Osteocyte (in vitro differentiated cells): ENCODE data around the gene PLA2R1. TPM values are rescaled to one million over a fixed set of nuclear protein-coding genes. Genes with fewer than 3 reads are reported as not detected.

Source experiments
- DNase-seq: peaks from one replicate; pipeline ENCODE4 v3.0.0; 2021; ENCODE audit warnings: mixed read lengths; ENCODE audit not compliant: unreplicated experiment; ENCODE audit errors: extremely low spot score
- H3K27ac Mint-ChIP-seq: one replicate; pipeline ENCODE4 v1.8.0; 2021; ENCODE audit warnings: mild to moderate bottlenecking, mixed read lengths; ENCODE audit not compliant: unreplicated experiment
- H3K27me3 Mint-ChIP-seq: one replicate; pipeline ENCODE4 v1.8.0; 2021; ENCODE audit warnings: mixed read lengths; ENCODE audit not compliant: unreplicated experiment
- H3K36me3 Mint-ChIP-seq: one replicate; pipeline ENCODE4 v1.8.0; 2021; ENCODE audit warnings: mixed read lengths; ENCODE audit not compliant: unreplicated experiment
- H3K4me1 Mint-ChIP-seq: one replicate; pipeline ENCODE4 v1.8.0; 2021; ENCODE audit warnings: mixed read lengths; ENCODE audit not compliant: unreplicated experiment
- H3K4me3 Mint-ChIP-seq: one replicate; pipeline ENCODE4 v1.8.0; 2021; ENCODE audit warnings: mild to moderate bottlenecking, moderate library complexity, mixed read lengths; ENCODE audit not compliant: unreplicated experiment
- H3K9me3 Mint-ChIP-seq: one replicate; pipeline ENCODE4 v1.8.0; 2021; ENCODE audit warnings: mixed read lengths; ENCODE audit not compliant: unreplicated experiment
- total RNA-seq: library from RNA; stranded (reverse); gene quantifications from 2 replicates; pipeline ENCODE4 v1.2.1, GENCODE V29; 2021
- TF ChIP-seq, protein P1 (sequence below): fragments of 200-600 bp; sonication (generic); IDR thresholded peaks from 2 replicates; pipeline ENCODE4 v1.5.0; 2021; ENCODE audit warnings: antibody characterized with exemption, mild to moderate bottlenecking, moderate library complexity

PLA2R1 gene
- total RNA-seq, 1 donor from 2014 or later: 78.9 TPM

DNA sequence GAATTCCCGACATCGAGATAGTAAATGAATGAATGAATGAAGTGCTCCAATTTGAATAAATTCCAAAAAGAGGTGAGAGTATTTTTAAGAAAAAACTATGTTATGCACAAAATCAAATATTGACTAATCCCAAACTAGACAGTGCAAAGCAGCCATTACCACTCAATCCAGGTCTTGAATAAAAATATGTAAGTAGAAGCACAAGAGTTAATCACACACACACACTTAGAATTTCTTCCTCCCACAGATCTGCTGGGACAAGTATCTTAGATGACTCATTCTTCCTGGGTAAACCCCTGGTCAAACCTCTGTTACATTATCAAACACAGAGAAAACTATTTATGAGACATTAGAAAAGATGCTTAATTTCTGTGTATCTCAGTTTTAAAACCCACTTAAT, 102.0 kb downstream of the PLA2R1 start:
- TF ChIP-seq, protein P1, sequence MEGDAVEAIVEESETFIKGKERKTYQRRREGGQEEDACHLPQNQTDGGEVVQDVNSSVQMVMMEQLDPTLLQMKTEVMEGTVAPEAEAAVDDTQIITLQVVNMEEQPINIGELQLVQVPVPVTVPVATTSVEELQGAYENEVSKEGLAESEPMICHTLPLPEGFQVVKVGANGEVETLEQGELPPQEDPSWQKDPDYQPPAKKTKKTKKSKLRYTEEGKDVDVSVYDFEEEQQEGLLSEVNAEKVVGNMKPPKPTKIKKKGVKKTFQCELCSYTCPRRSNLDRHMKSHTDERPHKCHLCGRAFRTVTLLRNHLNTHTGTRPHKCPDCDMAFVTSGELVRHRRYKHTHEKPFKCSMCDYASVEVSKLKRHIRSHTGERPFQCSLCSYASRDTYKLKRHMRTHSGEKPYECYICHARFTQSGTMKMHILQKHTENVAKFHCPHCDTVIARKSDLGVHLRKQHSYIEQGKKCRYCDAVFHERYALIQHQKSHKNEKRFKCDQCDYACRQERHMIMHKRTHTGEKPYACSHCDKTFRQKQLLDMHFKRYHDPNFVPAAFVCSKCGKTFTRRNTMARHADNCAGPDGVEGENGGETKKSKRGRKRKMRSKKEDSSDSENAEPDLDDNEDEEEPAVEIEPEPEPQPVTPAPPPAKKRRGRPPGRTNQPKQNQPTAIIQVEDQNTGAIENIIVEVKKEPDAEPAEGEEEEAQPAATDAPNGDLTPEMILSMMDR: no peak
- no peak for DNase-seq
- H3K27ac Mint-ChIP-seq: peak overlapping the region; percentile 78
- peaks cover 63% of the 10 kb centered on the region for H3K36me3 Mint-ChIP-seq
- no peaks in the 10 kb centered on the region for H3K27me3 Mint-ChIP-seq
- H3K4me3 Mint-ChIP-seq: no peak overlapping the region
- H3K4me1 Mint-ChIP-seq: peaks cover 24% of the 10 kb centered on the region
- H3K9me3 Mint-ChIP-seq: peaks cover 5% of the 10 kb centered on the region

DNA sequence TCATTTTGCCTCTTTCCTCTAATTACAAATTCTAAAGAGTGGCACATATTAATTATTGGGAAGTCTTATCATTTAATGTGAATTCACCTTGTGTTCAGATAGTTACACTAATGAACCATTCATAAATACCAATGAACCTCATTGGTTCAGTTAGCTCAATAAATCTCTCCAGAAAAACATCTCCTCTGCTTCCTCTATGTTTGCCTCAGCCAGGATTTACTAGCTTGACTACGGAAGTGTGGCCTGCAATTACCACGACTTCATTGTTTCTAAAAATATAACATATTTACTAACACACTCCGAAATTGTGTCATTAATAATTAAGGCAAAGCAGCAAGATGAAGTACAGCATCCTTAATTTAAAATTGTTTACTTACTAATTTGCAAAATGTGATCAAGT, 103.3 kb downstream of the PLA2R1 start:
- H3K4me3 Mint-ChIP-seq: no peak overlapping the region
- DNase-seq: no peak
- peaks cover 5% of the 10 kb centered on the region for H3K9me3 Mint-ChIP-seq
- no peaks in the 10 kb centered on the region for H3K27me3 Mint-ChIP-seq
- peaks cover 60% of the 10 kb centered on the region for H3K36me3 Mint-ChIP-seq
- peaks cover 24% of the 10 kb centered on the region for H3K4me1 Mint-ChIP-seq
- TF ChIP-seq, protein P1: no peak
- H3K27ac Mint-ChIP-seq: no peak overlapping the region

DNA sequence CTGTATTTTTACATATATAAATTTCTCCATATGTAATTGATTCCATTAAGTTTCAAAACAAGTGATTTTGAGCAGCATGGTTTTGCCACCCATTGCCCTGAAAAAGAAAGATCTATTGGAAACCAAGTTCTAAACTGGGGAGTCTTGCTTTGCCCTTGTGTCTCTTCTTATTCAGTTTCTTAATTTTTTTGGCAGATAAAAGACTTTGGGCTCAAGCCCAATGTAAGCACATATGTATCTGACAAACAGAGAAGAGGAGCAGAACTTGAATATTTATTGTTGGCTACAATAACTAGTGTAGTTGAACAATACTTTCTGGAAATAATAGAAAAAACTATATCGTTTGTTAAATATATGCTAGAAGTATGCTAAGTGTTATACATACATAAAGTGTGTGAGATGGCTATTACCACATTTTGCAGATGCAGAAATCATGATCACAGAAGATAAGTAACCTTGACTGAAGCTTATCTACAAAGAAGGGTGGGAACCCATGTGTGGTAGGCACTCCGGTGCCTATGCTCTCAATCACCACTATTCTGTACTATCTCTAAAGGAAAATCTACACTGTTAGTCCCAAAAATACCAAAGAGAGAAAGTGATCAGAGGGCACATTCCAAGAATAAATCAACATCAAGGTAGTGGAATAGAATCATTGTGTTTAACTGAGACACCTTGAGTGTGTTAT, 109.1 kb downstream of the PLA2R1 start:
- Mint-ChIP-seq H3K36me3 (peaks cover 62% of the 10 kb centered on the region), H3K27me3 (no peaks in the 10 kb centered on the region)
- TF ChIP-seq, protein P1: no peak

DNA sequence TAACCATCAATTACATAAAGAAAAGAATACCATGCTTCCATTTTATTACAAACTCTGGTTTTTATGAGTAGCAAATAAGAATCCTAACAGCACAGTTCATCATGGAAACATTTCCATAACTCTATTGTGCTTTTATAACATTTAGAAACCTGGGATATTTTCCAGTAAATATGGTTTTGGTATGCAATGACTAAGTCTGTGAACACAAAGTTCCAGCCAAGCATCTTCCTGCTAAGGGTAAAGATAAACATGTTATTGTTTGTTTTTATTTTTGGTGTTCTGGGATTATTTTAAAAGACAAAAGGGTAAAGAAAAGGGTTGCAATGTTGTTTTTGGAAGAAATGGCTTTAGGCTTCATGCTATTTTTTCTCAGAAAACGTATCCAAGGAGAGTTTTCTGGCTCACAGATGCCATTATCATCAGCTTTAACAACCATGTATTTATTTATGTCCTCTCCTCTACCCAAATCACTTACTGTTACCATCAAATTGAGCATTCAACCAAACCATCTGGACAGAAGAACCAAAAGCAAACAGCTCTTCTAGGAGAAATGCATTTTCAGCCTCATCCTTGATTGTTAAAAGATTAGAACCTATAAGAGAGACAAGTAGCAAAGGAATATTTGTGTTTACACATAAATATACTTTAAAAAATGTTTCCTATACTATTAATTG, 116.0 kb downstream of the PLA2R1 start:
- H3K4me1 Mint-ChIP-seq: peaks cover 63% of the 10 kb centered on the region
- H3K9me3 Mint-ChIP-seq: no peaks in the 10 kb centered on the region
- H3K27me3 Mint-ChIP-seq: no peaks in the 10 kb centered on the region
- H3K4me3 Mint-ChIP-seq: peak overlapping the region; percentile 11
- H3K36me3 Mint-ChIP-seq: peaks cover 37% of the 10 kb centered on the region
- TF ChIP-seq, protein P1: no peak
- peak overlapping the region; percentile 97 for H3K27ac Mint-ChIP-seq
- DNase-seq: no peak

More for the DNA sequence above, 109.1 kb downstream of the PLA2R1 start:
- H3K4me1 Mint-ChIP-seq: peaks cover 20% of the 10 kb centered on the region
- H3K9me3 Mint-ChIP-seq: no peaks in the 10 kb centered on the region
- H3K4me3 Mint-ChIP-seq: no peak overlapping the region
- DNase-seq: no peak
- H3K27ac Mint-ChIP-seq: peak overlapping the region; percentile 52

DNA sequence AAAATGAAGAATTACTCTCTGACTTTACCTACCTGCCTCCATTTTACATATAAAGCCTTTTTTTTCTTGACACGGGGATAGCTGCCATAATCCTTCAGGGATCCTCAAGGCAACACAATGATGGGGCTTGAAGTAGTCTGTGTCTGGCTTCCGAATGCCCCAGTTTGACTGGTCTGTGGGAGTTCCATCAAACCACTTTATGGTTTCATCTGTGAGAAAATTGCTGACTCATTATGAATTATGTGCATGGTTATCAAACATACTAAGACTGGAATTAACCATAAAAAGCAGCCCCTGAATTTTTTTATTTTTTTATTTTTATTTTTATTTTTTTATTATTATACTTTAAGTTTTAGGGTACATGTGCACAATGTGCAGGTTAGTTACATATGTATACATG, 117.5 kb downstream of the PLA2R1 start:
- TF ChIP-seq, protein P1: no peak
- no peaks in the 10 kb centered on the region for H3K9me3 Mint-ChIP-seq
- H3K36me3 Mint-ChIP-seq: peaks cover 27% of the 10 kb centered on the region
- peaks cover 69% of the 10 kb centered on the region for H3K4me1 Mint-ChIP-seq
- H3K4me3 Mint-ChIP-seq: no peak overlapping the region
- H3K27ac Mint-ChIP-seq: peak overlapping the region; percentile 97
- H3K27me3 Mint-ChIP-seq: no peaks in the 10 kb centered on the region
- no peak for DNase-seq
